Omental fat pad (tissue), 4 donors: ENCODE measurements around the gene RNF168. TPM values are rescaled to one million over a fixed set of nuclear protein-coding genes. Genes with fewer than 3 reads are reported as not detected.

Experiments
- ATAC-seq: fragments of 150-250 bp; one replicate; pipeline ENCODE4 v1.9.1; 2016; ENCODE audit warnings: mild to moderate bottlenecking, moderate library complexity; ENCODE audit not compliant: low FRiP score
- DNase-seq: peaks from one replicate; pipeline ENCODE4 v3.0.0-alpha.2; 2019; ENCODE audit warnings: low spot score
- CTCF ChIP-seq, 3 donors: fragments of 450-650 bp; IDR thresholded peaks; one replicate each; pipeline ENCODE4 v1.5.1; 2016 to 2017; ENCODE audit warnings: antibody characterized with exemption in 3 of 3, mild to moderate bottlenecking in 3 of 3, moderate library complexity in 2 of 3
- total RNA-seq, 4 donors: library from RNA; depleted of rRNA; stranded (reverse); fragments of >200 nt; gene quantifications; one replicate each; pipeline ENCODE4 v1.1.0, GENCODE V29; 2016

Gene RNF168
- total RNA-seq, 4 donors from 2014 or later = 18.5 to 34.5 (median 20.2) TPM

DNA sequence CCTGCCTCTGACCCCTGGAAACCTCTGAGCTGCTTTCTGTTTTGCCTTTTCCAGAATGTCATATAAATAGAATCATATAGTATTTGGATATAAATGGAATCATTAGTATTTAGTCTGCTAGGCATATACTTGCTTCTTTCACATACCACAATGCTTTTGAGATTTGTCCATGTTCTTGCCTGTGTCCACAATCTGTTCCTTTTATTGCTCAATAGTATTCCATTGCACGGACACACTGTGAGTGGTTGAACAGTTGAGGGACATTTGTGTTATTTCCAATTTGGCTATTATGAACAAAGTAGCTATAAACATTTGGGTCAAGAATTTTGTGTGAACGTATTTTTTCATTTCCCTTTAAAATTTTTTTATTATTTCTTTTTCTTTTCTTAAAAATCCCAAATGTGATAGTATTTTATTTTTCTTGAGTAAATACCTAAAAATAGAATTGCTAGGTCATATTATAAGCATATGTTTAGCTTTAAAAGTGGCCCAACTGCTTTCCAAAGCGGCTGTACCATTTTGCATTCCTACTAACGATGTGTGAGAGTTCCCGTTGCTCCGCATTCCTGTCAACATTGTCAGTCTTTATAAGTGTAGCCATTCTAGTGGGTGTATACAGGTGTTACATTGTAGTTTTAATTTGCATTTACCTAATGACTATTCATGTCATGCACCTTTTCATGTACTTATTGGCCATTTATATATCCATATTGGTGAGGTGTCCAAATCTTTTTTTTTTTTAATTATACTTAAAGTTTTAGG lies 38.3 kb upstream of the RNF168 start:
- DNase-seq (no peak), ATAC-seq (no peak)
- no peak for TF ChIP-seq CTCF (IDR thresholded peaks at IDR 0.05)

GRCh38 chr3:196537319-196537984 lies 33.9 kb upstream of the RNF168 start:
- no peak for ATAC-seq
- TF ChIP-seq CTCF (IDR thresholded peaks at IDR 0.05) = peak in 1 of 3 donors; percentile 28
- peak; percentile 69 for DNase-seq

DNA sequence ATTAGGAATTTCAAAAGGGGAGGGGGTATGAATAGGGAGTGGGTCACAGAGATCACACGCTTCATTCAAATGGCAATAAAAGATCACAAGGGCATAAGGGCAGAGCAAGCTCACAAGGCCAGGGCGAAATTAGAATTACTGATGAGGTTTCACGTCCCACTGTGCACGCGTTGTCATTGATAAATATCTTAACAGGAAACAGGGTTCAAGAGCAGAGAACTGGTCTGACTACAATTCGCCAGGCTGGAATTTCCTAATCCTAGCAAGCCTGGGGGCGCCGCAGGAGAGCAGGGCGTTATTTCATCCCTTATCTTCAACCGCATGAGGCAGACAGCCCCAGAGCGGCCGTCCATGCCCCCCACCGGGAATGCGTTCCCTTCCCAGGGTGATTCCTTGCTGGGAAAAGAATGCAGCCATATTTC lies 29.7 kb upstream of the RNF168 start:
- TF ChIP-seq CTCF (IDR thresholded peaks at IDR 0.05) = no peak
- ATAC-seq = no peak
- DNase-seq = no peak

- TF ChIP-seq CTCF (IDR thresholded peaks at IDR 0.05) = no peak
- DNase-seq (no peak), ATAC-seq (no peak)
Measured at GRCh38 chr3:196531418-196531817, 27.9 kb upstream of the RNF168 start.

DNA sequence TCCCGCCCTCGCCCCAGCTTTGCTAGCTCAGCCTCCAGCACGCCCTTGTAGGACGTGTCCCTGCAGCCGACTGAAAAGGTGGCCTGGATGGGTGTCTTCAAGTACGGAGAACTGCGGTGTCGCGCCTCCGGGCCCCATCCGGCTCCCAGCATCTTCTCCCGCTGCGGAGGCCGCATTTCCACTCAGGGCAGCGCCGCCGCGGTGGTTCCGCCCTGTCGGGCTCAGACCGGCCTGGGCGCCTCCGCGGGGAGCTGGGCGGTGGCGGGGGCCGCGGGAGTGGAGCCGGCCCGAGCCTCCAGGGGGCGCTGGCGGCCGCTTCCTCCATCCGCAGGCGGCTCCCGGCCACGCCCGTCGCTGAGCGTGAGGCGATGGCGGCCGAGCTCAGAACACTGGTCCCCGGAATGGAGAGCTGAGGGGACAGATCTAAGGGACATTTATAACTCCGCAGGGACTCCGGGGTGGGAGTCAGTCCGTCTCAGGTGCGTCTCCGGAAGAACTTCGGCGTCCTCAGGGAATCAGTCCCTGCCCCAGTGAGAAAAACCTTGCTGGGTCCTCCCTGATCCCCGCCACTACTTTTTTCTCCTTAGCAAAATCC lies 25.2 kb upstream of the RNF168 start:
- DNase-seq (peak; percentile 46), ATAC-seq (peak; percentile 97)
- TF ChIP-seq CTCF (IDR thresholded peaks at IDR 0.05) = peak in 1 of 3 donors; percentile 77

DNA sequence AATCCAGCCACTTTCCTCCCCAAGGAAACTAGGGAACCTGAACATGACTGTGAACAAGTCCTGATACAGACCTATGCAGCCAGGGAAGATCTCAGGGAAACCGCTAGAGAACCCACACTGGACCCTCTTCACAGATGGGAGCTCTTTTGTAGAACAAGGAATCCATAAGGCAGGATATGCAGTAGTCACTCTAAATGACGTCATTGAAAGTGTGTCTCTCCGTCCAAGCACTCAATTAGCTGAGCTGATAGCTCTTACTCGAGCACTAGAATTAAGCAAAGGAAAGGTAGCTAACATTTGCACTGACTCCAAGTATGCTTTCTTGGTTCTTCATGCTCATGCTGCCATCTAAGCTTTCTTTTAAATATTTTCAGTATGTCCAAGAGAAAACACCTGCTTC lies 21.6 kb upstream of the RNF168 start:
- no peak for TF ChIP-seq CTCF (IDR thresholded peaks at IDR 0.05)
- DNase-seq (no peak), ATAC-seq (no peak)
